ENCODE data around the gene BATF3. TPM values are rescaled to one million over a fixed set of nuclear protein-coding genes. Genes with fewer than 3 reads are reported as not detected.

Gene BATF3
- total RNA-seq, 1 donor from 2014 or later = 7.9 TPM

DNA sequence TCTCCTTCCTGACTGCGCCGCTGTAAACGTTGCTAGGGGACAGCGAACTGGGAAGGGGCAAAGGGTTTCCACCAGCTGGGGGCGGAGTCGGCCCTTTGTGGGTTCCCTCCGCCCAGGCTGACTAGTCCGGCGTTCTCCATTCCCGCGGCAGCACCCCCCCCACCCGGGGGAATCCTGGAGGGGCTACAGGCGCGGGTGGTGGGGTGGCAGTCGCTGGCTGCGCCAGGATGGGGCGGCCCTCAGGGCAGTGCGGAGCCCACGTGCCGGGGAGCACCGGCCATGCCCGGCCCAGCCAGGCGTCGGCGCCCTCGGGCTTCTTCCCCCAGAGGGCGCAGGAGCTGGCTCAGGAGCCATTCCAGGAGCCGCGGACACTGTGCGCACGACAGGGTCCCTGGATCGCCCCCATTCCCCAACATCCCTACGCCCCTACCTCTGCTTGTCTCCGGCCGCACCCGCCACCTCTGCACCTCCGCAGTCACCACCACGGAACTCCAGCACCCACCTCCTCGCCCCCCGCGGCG, 476 bp downstream of the BATF3 start:
- TF ChIP-seq POLR2AphosphoS5 (IDR thresholded peaks at IDR 0.05; ENCODE audit: insufficient read depth in 1 of 2, low read depth in 1 of 2) (no peak), POLR2A (IDR thresholded peaks at IDR 0.05) (no peak), CTCF (IDR thresholded peaks at IDR 0.05) (no peak)
- intact Hi-C loops (cut with DNase I) = no loop called here
- Histone ChIP-seq H3K27ac (peak overlapping the region; percentile 81), H3K4me3 (peak overlapping the region; percentile 63 to 69), H3K4me1 (peaks cover 21% of the 10 kb centered on the region), H3K27me3 (no peaks in the 10 kb centered on the region), H3K36me3 (no peaks in the 10 kb centered on the region), H3K9me3 (no peaks in the 10 kb centered on the region)
- DNase-seq (ENCODE audit: extremely low spot score in 2 of 2) = peak in 1 of 2 donors; percentile 70

DNA sequence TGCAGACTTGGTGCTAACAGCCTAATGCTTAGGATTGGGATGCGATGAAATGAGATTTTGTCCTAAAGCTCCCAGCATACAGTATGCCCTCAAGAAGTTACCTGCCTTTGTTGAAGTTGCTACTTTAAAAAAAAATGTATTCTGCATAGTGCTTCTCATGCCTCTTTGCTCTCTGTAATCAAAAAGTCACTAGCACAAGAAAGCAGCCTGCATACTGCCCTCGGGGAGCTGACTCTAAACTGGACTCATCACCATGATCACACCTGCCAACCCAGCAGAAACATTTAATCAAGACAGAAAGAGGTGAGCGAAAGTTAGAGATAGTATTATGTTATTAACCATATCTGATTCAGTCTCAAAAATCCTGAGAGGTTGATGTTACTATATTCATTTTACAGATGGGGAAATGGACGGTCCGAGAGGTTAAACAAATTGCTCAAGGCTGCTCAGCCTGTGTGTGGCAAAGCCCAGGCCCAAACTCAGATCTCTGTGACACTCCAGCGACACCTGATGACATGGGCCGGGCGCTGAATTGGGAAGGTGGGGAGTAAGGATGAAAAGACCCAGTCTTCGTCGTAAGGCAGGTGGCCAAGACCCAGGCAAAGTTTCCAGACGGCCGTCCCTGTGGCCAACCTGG, 1.1 kb downstream of the BATF3 start:
- H3K4me3 ChIP-seq = peak overlapping the region; percentile 63 to 69
- no peaks in the 10 kb centered on the region for H3K36me3 ChIP-seq
- intact Hi-C loops (cut with DNase I) = no loop called here
- H3K27ac ChIP-seq = no peak overlapping the region
- H3K4me1 ChIP-seq = peaks cover 21% of the 10 kb centered on the region
- DNase-seq (ENCODE audit: extremely low spot score in 2 of 2) = peak in 1 of 2 donors; percentile 84
- H3K27me3 ChIP-seq = no peaks in the 10 kb centered on the region
- TF ChIP-seq POLR2AphosphoS5 (IDR thresholded peaks at IDR 0.05; ENCODE audit: insufficient read depth in 1 of 2, low read depth in 1 of 2) (no peak), CTCF (IDR thresholded peaks at IDR 0.05) (no peak), POLR2A (IDR thresholded peaks at IDR 0.05) (no peak)
- H3K9me3 ChIP-seq = no peaks in the 10 kb centered on the region

- Histone ChIP-seq H3K36me3 (no peaks in the 10 kb centered on the region), H3K27ac (no peak overlapping the region), H3K4me3 (no peak overlapping the region), H3K9me3 (no peaks in the 10 kb centered on the region), H3K4me1 (peaks cover 21% of the 10 kb centered on the region), H3K27me3 (no peaks in the 10 kb centered on the region)
- no peak for TF ChIP-seq CTCF (IDR thresholded peaks at IDR 0.05)
- no peak for TF ChIP-seq POLR2AphosphoS5 (IDR thresholded peaks at IDR 0.05; ENCODE audit: insufficient read depth in 1 of 2, low read depth in 1 of 2)
- no peak for TF ChIP-seq POLR2A (IDR thresholded peaks at IDR 0.05)
- intact Hi-C loops (cut with DNase I) = no loop called here
- DNase-seq (ENCODE audit: extremely low spot score in 2 of 2) = no peak
Measured at GRCh38 chr1:212696721-212697331, 2.8 kb downstream of the BATF3 start.

GRCh38 chr1:212692774-212693644, 6.6 kb downstream of the BATF3 start:
- Histone ChIP-seq H3K36me3 (no peaks in the 10 kb centered on the region), H3K4me3 (no peak overlapping the region), H3K9me3 (no peaks in the 10 kb centered on the region), H3K27ac (no peak overlapping the region), H3K27me3 (no peaks in the 10 kb centered on the region), H3K4me1 (no peaks in the 10 kb centered on the region)
- DNase-seq (ENCODE audit: extremely low spot score in 2 of 2) = peak; percentile 70 to 94
- intact Hi-C loops (cut with DNase I) = no loop called here
- TF ChIP-seq CTCF (IDR thresholded peaks at IDR 0.05) (no peak), POLR2A (IDR thresholded peaks at IDR 0.05) (no peak), POLR2AphosphoS5 (IDR thresholded peaks at IDR 0.05; ENCODE audit: insufficient read depth in 1 of 2, low read depth in 1 of 2) (no peak)

All from vagina (tissue), 2 donors.